ENCODE data around the gene PSMC5.
A peak's percentile ranks its signal among the peaks of the same experiment; 100 is the strongest.

The PSMC5 gene

GRCh38 chr17:63827002-63827800 is at the start of gene PSMC5, which contains the start of gene FTSJ3:
TSS of gene PSMC5 (plus strand) at chr17:63827431. CDS start at chr17:63827491, 60 bp downstream.
TSS of gene FTSJ3 (minus strand) at chr17:63827663. CDS start at chr17:63826902, 761 bp downstream.
- H3K9me3 ChIP-seq (ENCODE audit: control insufficient read depth in 1 of 2, low read length in 2 of 2), result no peaks in the 10 kb centered on the region
- H3K9ac ChIP-seq (ENCODE audit: low read depth in 1 of 2, low read length in 2 of 2), result peak within 1 kb of the TSS; percentile 76
- H3K36me3 ChIP-seq (ENCODE audit: control insufficient read depth in 1 of 2, insufficient read depth in 2 of 2, low read length in 2 of 2), result peaks cover 61 to 70% of the 10 kb centered on the region in 2 donors
- H3K4me3 ChIP-seq (ENCODE audit: low read depth in 1 of 2, low read length in 2 of 2), result peak within 1 kb of the TSS; percentile 83 to 99
- H3K27ac ChIP-seq (ENCODE audit: low read depth, low read length), result peak within 1 kb of the TSS; percentile 89
- H3K27me3 ChIP-seq (ENCODE audit: control insufficient read depth in 1 of 2, insufficient read depth in 2 of 2, low read length in 2 of 2), result no peaks in the 10 kb centered on the region
- peaks cover 22 to 25% of the 10 kb centered on the region in 2 donors for H3K4me1 ChIP-seq (ENCODE audit: control insufficient read depth in 1 of 2, insufficient read depth in 2 of 2, low read length in 2 of 2)

GRCh38 chr17:63780507-63780906 is 46.7 kb upstream of the PSMC5 start:
- no peaks in the 10 kb centered on the region for H3K9me3 ChIP-seq (ENCODE audit: control insufficient read depth in 1 of 2, low read length in 2 of 2)
- H3K36me3 ChIP-seq (ENCODE audit: control insufficient read depth in 1 of 2, insufficient read depth in 2 of 2, low read length in 2 of 2), result peaks cover 16 to 26% of the 10 kb centered on the region in 2 donors
- H3K27ac ChIP-seq (ENCODE audit: low read depth, low read length), result no peak overlapping the region
- no peak overlapping the region for H3K4me3 ChIP-seq (ENCODE audit: low read depth in 1 of 2, low read length in 2 of 2)
- H3K4me1 ChIP-seq (ENCODE audit: control insufficient read depth in 1 of 2, insufficient read depth in 2 of 2, low read length in 2 of 2), result peaks cover 8 to 14% of the 10 kb centered on the region in 2 donors
- no peak overlapping the region for H3K9ac ChIP-seq (ENCODE audit: low read depth in 1 of 2, low read length in 2 of 2)
- H3K27me3 ChIP-seq (ENCODE audit: control insufficient read depth in 1 of 2, insufficient read depth in 2 of 2, low read length in 2 of 2), result no peaks in the 10 kb centered on the region

GRCh38 chr17:63780928-63781327 is 46.3 kb upstream of the PSMC5 start:
- H3K36me3 ChIP-seq (ENCODE audit: control insufficient read depth in 1 of 2, insufficient read depth in 2 of 2, low read length in 2 of 2), result peaks cover 19 to 26% of the 10 kb centered on the region in 2 donors
- no peak overlapping the region for H3K27ac ChIP-seq (ENCODE audit: low read depth, low read length)
- H3K4me1 ChIP-seq (ENCODE audit: control insufficient read depth in 1 of 2, insufficient read depth in 2 of 2, low read length in 2 of 2), result peaks cover 3 to 11% of the 10 kb centered on the region in 2 donors

GRCh38 chr17:63783522-63783921 is 43.7 kb upstream of the PSMC5 start:
- H3K27me3 ChIP-seq (ENCODE audit: control insufficient read depth in 1 of 2, insufficient read depth in 2 of 2, low read length in 2 of 2), result no peaks in the 10 kb centered on the region
- no peak overlapping the region for H3K9ac ChIP-seq (ENCODE audit: low read depth in 1 of 2, low read length in 2 of 2)
- H3K36me3 ChIP-seq (ENCODE audit: control insufficient read depth in 1 of 2, insufficient read depth in 2 of 2, low read length in 2 of 2), result peaks cover 19 to 29% of the 10 kb centered on the region in 2 donors
- H3K9me3 ChIP-seq (ENCODE audit: control insufficient read depth in 1 of 2, low read length in 2 of 2), result no peaks in the 10 kb centered on the region
- H3K4me3 ChIP-seq (ENCODE audit: low read depth in 1 of 2, low read length in 2 of 2), result no peak overlapping the region
- H3K27ac ChIP-seq (ENCODE audit: low read depth, low read length), result no peak overlapping the region
- peaks cover 0 to 6% of the 10 kb centered on the region in 2 donors for H3K4me1 ChIP-seq (ENCODE audit: control insufficient read depth in 1 of 2, insufficient read depth in 2 of 2, low read length in 2 of 2)

More at GRCh38 chr17:63780928-63781327, 46.3 kb upstream of the PSMC5 start:
- no peaks in the 10 kb centered on the region for H3K27me3 ChIP-seq (ENCODE audit: control insufficient read depth in 1 of 2, insufficient read depth in 2 of 2, low read length in 2 of 2)
- no peak overlapping the region for H3K9ac ChIP-seq (ENCODE audit: low read depth in 1 of 2, low read length in 2 of 2)
- H3K4me3 ChIP-seq (ENCODE audit: low read depth in 1 of 2, low read length in 2 of 2), result no peak overlapping the region
- H3K9me3 ChIP-seq (ENCODE audit: control insufficient read depth in 1 of 2, low read length in 2 of 2), result no peaks in the 10 kb centered on the region

- Histone ChIP-seq H3K4me3 (ENCODE audit: low read depth in 1 of 2, low read length in 2 of 2) (no peak overlapping the region), H3K9ac (ENCODE audit: low read depth in 1 of 2, low read length in 2 of 2) (no peak overlapping the region), H3K27me3 (ENCODE audit: control insufficient read depth in 1 of 2, insufficient read depth in 2 of 2, low read length in 2 of 2) (no peaks in the 10 kb centered on the region), H3K4me1 (ENCODE audit: control insufficient read depth in 1 of 2, insufficient read depth in 2 of 2, low read length in 2 of 2) (peaks cover 0 to 1% of the 10 kb centered on the region in 2 donors), H3K9me3 (ENCODE audit: control insufficient read depth in 1 of 2, low read length in 2 of 2) (no peaks in the 10 kb centered on the region), H3K36me3 (ENCODE audit: control insufficient read depth in 1 of 2, insufficient read depth in 2 of 2, low read length in 2 of 2) (peaks cover 17 to 43% of the 10 kb centered on the region in 2 donors), H3K27ac (ENCODE audit: low read depth, low read length) (no peak overlapping the region)
Measured at GRCh38 chr17:63785556-63785955, 41.7 kb upstream of the PSMC5 start.

- Histone ChIP-seq H3K9me3 (ENCODE audit: control insufficient read depth in 1 of 2, low read length in 2 of 2) (no peaks in the 10 kb centered on the region), H3K4me3 (ENCODE audit: low read depth in 1 of 2, low read length in 2 of 2) (no peak overlapping the region), H3K27me3 (ENCODE audit: control insufficient read depth in 1 of 2, insufficient read depth in 2 of 2, low read length in 2 of 2) (no peaks in the 10 kb centered on the region), H3K36me3 (ENCODE audit: control insufficient read depth in 1 of 2, insufficient read depth in 2 of 2, low read length in 2 of 2) (peaks cover 17 to 43% of the 10 kb centered on the region in 2 donors), H3K9ac (ENCODE audit: low read depth in 1 of 2, low read length in 2 of 2) (no peak overlapping the region), H3K4me1 (ENCODE audit: control insufficient read depth in 1 of 2, insufficient read depth in 2 of 2, low read length in 2 of 2) (no peaks in the 10 kb centered on the region), H3K27ac (ENCODE audit: low read depth, low read length) (no peak overlapping the region)
Measured at GRCh38 chr17:63786117-63786516, 41.1 kb upstream of the PSMC5 start.

GRCh38 chr17:63786971-63787711 is 40.1 kb upstream of the PSMC5 start:
- H3K36me3 ChIP-seq (ENCODE audit: control insufficient read depth in 1 of 2, insufficient read depth in 2 of 2, low read length in 2 of 2), result peaks cover 17 to 48% of the 10 kb centered on the region in 2 donors
- no peaks in the 10 kb centered on the region for H3K27me3 ChIP-seq (ENCODE audit: control insufficient read depth in 1 of 2, insufficient read depth in 2 of 2, low read length in 2 of 2)
- H3K4me1 ChIP-seq (ENCODE audit: control insufficient read depth in 1 of 2, insufficient read depth in 2 of 2, low read length in 2 of 2), result no peaks in the 10 kb centered on the region
- H3K4me3 ChIP-seq (ENCODE audit: low read depth in 1 of 2, low read length in 2 of 2), result no peak overlapping the region
- H3K27ac ChIP-seq (ENCODE audit: low read depth, low read length), result no peak overlapping the region
- no peaks in the 10 kb centered on the region for H3K9me3 ChIP-seq (ENCODE audit: control insufficient read depth in 1 of 2, low read length in 2 of 2)
- H3K9ac ChIP-seq (ENCODE audit: low read depth in 1 of 2, low read length in 2 of 2), result no peak overlapping the region

- Histone ChIP-seq H3K9me3 (ENCODE audit: control insufficient read depth in 1 of 2, low read length in 2 of 2) (no peaks in the 10 kb centered on the region), H3K4me1 (ENCODE audit: control insufficient read depth in 1 of 2, insufficient read depth in 2 of 2, low read length in 2 of 2) (no peaks in the 10 kb centered on the region), H3K36me3 (ENCODE audit: control insufficient read depth in 1 of 2, insufficient read depth in 2 of 2, low read length in 2 of 2) (peaks cover 22 to 64% of the 10 kb centered on the region in 2 donors), H3K9ac (ENCODE audit: low read depth in 1 of 2, low read length in 2 of 2) (no peak overlapping the region), H3K27me3 (ENCODE audit: control insufficient read depth in 1 of 2, insufficient read depth in 2 of 2, low read length in 2 of 2) (no peaks in the 10 kb centered on the region), H3K27ac (ENCODE audit: low read depth, low read length) (no peak overlapping the region), H3K4me3 (ENCODE audit: low read depth in 1 of 2, low read length in 2 of 2) (no peak overlapping the region)
Measured at GRCh38 chr17:63790057-63790456, 37.2 kb upstream of the PSMC5 start.

GRCh38 chr17:63792055-63792729 is 35.0 kb upstream of the PSMC5 start:
- Histone ChIP-seq H3K27me3 (ENCODE audit: control insufficient read depth in 1 of 2, insufficient read depth in 2 of 2, low read length in 2 of 2) (no peaks in the 10 kb centered on the region), H3K36me3 (ENCODE audit: control insufficient read depth in 1 of 2, insufficient read depth in 2 of 2, low read length in 2 of 2) (peaks cover 28 to 80% of the 10 kb centered on the region in 2 donors), H3K4me3 (ENCODE audit: low read depth in 1 of 2, low read length in 2 of 2) (no peak overlapping the region), H3K4me1 (ENCODE audit: control insufficient read depth in 1 of 2, insufficient read depth in 2 of 2, low read length in 2 of 2) (no peaks in the 10 kb centered on the region), H3K9ac (ENCODE audit: low read depth in 1 of 2, low read length in 2 of 2) (no peak overlapping the region), H3K9me3 (ENCODE audit: control insufficient read depth in 1 of 2, low read length in 2 of 2) (no peaks in the 10 kb centered on the region), H3K27ac (ENCODE audit: low read depth, low read length) (no peak overlapping the region)

Measured in duodenal mucosa (tissue), 2 donors.